Right atrium auricular region (tissue), 2 donors: ENCODE measurements around the gene CSF2RB. TPM values are rescaled to one million over a fixed set of nuclear protein-coding genes. Genes with fewer than 3 reads are reported as not detected.

Experiments
- DNase-seq: peaks from one replicate; pipeline ENCODE4 v3.0.0-alpha.2; 2019; ENCODE audit warnings: low spot score
- H3K27ac ChIP-seq, 2 donors: fragments of 200-600 bp; sonication (generic); 1 replicate in 1 of 2; 2 replicates in 1 of 2; pipeline ENCODE4 v1.5.1; 2016 to 2019
- H3K27me3 ChIP-seq, 2 donors: fragments of 200-600 bp; sonication (generic); one replicate each; pipeline versions ENCODE4 v1.5.1 to v1.6.0; 2017 to 2019
- H3K36me3 ChIP-seq: fragments of 200-600 bp; sonication (generic); one replicate; pipeline ENCODE4 v1.5.1; 2016
- H3K4me1 ChIP-seq, 2 donors: fragments of 200-600 bp; sonication (generic); one replicate each; pipeline versions ENCODE4 v1.5.1 to v1.6.0; 2017 to 2019
- H3K4me3 ChIP-seq, 2 donors: fragments of 200-600 bp; sonication (generic); 1 replicate in 1 of 2; 2 replicates in 1 of 2; pipeline ENCODE4 v1.5.1; 2017 to 2019; ENCODE audit warnings: mild to moderate bottlenecking in 1 of 2, moderate library complexity in 1 of 2
- H3K9me3 ChIP-seq, 2 donors: fragments of 200-600 bp; sonication (generic); one replicate each; pipeline ENCODE4 v1.5.1; 2019
- total RNA-seq, 2 donors: library from RNA; depleted of rRNA; stranded (reverse); fragments of >200 nt; gene quantifications; one replicate each; pipeline ENCODE4 v1.1.0, GENCODE V29; 2016
- TF ChIP-seq, protein P1 (sequence below), 2 donors: fragments of 200-600 bp; sonication (generic); IDR thresholded peaks; one replicate each; pipeline ENCODE4 v1.5.1; 2019; ENCODE audit warnings: antibody characterized with exemption in 2 of 2

CSF2RB gene
- total RNA-seq, 2 donors from 2014 or later = 1.8 to 4.2 TPM

DNA sequence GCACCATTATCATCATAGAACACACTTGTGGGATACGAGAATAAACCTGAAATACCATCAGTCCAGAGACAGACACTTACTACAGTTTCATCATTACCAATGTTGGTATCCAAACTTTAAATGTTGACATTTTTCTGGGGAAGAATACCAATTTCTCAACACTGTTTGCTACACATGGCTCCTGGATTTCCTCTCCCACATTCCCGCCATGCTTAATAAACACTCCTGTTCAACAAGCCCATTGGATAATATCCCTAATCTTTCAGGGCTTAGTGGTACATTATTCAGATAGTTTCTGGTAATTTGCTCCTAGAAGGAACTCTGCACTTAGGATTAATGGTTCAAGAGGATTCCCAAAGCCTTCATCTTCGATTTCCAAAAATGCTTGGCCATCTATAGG is 48.2 kb downstream of the CSF2RB start:
- Histone ChIP-seq H3K27ac (no peak overlapping the region), H3K9me3 (no peaks in the 10 kb centered on the region), H3K27me3 (no peaks in the 10 kb centered on the region), H3K4me3 (no peak overlapping the region), H3K36me3 (no peaks in the 10 kb centered on the region), H3K4me1 (no peaks in the 10 kb centered on the region)
- DNase-seq = no peak
- TF ChIP-seq, protein P1, sequence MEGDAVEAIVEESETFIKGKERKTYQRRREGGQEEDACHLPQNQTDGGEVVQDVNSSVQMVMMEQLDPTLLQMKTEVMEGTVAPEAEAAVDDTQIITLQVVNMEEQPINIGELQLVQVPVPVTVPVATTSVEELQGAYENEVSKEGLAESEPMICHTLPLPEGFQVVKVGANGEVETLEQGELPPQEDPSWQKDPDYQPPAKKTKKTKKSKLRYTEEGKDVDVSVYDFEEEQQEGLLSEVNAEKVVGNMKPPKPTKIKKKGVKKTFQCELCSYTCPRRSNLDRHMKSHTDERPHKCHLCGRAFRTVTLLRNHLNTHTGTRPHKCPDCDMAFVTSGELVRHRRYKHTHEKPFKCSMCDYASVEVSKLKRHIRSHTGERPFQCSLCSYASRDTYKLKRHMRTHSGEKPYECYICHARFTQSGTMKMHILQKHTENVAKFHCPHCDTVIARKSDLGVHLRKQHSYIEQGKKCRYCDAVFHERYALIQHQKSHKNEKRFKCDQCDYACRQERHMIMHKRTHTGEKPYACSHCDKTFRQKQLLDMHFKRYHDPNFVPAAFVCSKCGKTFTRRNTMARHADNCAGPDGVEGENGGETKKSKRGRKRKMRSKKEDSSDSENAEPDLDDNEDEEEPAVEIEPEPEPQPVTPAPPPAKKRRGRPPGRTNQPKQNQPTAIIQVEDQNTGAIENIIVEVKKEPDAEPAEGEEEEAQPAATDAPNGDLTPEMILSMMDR (IDR thresholded peaks at IDR 0.05) = no peak

DNA sequence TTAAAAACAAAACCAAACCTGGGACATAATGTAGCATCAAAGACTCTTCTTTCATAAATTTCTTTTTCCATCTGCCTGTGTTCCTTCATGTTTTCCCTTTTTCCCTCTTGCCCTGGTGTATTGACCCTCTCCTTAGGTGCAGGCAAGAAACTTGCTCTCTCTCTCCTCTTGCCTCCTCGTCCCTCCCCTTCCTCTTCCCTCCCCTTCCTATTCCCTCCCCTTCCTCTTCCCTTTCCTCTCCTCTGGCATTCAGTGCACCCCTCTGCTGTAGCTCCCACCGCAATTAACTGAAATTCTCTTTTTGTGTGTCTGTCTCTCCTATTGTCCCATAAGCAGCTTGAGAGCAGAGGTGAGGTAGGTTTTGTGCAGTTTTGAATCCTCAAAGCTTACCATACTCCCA is 49.9 kb downstream of the CSF2RB start:
- H3K27me3 ChIP-seq = no peaks in the 10 kb centered on the region
- H3K9me3 ChIP-seq = no peaks in the 10 kb centered on the region
- TF ChIP-seq, protein P1 (IDR thresholded peaks at IDR 0.05) = no peak
- no peak overlapping the region for H3K4me3 ChIP-seq
- no peak overlapping the region for H3K27ac ChIP-seq
- H3K36me3 ChIP-seq = no peaks in the 10 kb centered on the region
- no peaks in the 10 kb centered on the region for H3K4me1 ChIP-seq
- no peak for DNase-seq

DNA sequence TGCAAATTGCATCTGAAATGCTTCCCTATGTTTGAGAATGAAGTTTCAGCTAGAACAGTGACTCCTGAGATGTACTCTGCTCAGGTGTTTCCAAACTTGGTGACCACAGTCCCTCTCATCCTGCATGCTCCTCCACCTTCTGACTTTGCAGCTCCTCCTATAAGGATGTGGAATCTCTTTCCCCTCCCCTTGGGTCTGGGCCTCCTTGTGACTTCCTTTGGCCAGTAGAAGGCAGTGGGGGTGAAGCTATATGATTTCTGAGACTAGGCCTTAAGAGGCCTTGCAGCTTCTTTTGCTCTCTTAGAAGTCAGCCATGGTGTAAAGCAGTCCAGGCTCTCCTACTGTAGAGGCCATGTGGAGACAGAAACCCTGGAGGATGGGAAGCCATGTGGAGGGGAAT is 50.7 kb downstream of the CSF2RB start:
- Histone ChIP-seq H3K4me1 (no peaks in the 10 kb centered on the region), H3K9me3 (no peaks in the 10 kb centered on the region), H3K36me3 (no peaks in the 10 kb centered on the region), H3K27ac (no peak overlapping the region), H3K27me3 (no peaks in the 10 kb centered on the region), H3K4me3 (no peak overlapping the region)
- no peak for DNase-seq
- TF ChIP-seq, protein P1 (IDR thresholded peaks at IDR 0.05) = no peak

DNA sequence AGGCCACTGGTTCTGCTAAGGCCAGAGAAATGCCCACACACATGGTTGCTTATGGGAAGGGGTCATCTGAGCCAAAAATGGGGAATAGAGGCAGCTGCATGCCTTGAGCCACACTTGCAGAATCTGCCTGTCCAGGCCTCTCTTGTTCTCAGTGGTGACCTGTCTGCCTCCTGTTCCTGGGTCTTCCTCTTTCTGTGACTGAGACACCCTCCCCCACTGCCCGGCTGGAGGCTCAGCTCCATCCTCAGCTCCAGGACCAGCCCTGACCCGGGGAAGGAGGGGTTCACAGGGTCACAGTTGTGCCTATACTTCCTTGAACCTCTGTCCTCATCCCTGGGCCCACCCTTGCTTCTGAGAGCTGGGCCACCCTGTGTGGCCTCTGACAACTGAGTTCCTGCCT is 52.3 kb downstream of the CSF2RB start:
- Histone ChIP-seq H3K4me1 (no peaks in the 10 kb centered on the region), H3K27ac (no peak overlapping the region), H3K27me3 (no peaks in the 10 kb centered on the region), H3K36me3 (no peaks in the 10 kb centered on the region), H3K9me3 (no peaks in the 10 kb centered on the region), H3K4me3 (no peak overlapping the region)
- DNase-seq = no peak
- TF ChIP-seq, protein P1 (IDR thresholded peaks at IDR 0.05) = no peak

DNA sequence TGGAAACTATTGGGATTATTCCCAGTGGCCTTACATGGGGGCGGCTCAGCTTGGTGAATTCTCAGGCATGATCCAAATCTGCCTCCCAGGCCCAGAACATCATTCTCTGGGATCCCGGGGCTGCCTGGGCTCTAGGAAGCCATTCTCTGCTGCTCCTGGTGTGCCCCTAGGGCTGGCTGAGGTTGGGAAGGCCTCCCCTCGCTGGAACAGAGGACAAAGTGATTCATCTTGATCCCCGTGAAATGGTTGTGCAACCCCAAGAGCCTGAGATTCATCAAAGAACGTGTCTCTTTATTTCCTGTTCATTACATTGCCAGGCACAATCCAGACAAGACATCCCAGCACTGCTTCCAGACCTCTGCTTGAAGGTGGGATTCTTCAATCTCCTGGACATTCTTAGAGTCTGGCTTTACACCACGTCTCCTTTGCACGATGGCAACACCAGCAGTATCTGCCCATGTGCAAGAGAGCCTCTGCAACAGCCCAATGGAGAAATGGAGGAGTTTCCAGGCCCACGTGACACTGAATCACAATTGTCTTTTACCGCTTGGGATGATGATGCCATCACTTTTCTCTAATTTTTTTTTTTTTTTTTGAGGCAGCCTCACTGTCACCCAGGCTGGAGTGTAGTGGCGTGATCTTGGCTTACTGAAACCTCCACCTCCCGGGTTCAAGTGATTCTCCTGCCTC is 53.6 kb downstream of the CSF2RB start:
- no peaks in the 10 kb centered on the region for H3K4me1 ChIP-seq
- H3K4me3 ChIP-seq = no peak overlapping the region
- no peak overlapping the region for H3K27ac ChIP-seq
- H3K27me3 ChIP-seq = no peaks in the 10 kb centered on the region
- no peak for DNase-seq
- TF ChIP-seq, protein P1 (IDR thresholded peaks at IDR 0.05) = no peak
- no peaks in the 10 kb centered on the region for H3K9me3 ChIP-seq
- H3K36me3 ChIP-seq = no peaks in the 10 kb centered on the region
